Epithelial cell of esophagus (primary cell): ENCODE results near the gene HBA1.
A peak's percentile ranks its signal among the peaks of the same experiment; 100 is the strongest.

ENCODE experiments used
- DNase-seq: peaks from one replicate; pipeline ENCODE4 v3.0.0; 2010; ENCODE audit warnings: low read depth
- H3K4me3 ChIP-seq: 2 replicates; pipeline ENCODE4 v1.5.1; 2011; ENCODE audit warnings: mild to moderate bottlenecking, low read length, control low read depth
- TF ChIP-seq, protein P1 (sequence below): IDR thresholded peaks from 2 replicates; pipeline ENCODE4 v1.5.1; 2011; ENCODE audit warnings: low read depth, mild to moderate bottlenecking, low read length, control low read depth, inconsistent platforms; ENCODE audit not compliant: insufficient read depth; ENCODE audit errors: missing control alignments

HBA1 gene

DNA sequence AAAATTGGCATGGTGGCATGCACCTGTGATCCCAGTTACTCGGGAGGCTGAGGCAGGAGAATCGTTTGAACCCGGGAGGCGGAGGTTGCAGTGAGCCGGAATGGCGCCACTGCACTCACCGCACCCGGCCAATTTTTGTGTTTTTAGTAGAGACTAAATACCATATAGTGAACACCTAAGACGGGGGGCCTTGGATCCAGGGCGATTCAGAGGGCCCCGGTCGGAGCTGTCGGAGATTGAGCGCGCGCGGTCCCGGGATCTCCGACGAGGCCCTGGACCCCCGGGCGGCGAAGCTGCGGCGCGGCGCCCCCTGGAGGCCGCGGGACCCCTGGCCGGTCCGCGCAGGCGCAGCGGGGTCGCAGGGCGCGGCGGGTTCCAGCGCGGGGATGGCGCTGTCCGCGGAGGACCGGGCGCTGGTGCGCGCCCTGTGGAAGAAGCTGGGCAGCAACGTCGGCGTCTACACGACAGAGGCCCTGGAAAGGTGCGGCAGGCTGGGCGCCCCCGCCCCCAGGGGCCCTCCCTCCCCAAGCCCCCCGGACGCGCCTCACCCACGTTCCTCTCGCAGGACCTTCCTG lies 3.7 kb downstream of the HBA1 start, which contains the start of gene HBQ1:
Gene HBQ1, plus strand, starts transcription at position 359 of the 575 bp plus-strand sequence. Its CDS starts 28 bp downstream, at position 387.
- TF ChIP-seq, protein P1, sequence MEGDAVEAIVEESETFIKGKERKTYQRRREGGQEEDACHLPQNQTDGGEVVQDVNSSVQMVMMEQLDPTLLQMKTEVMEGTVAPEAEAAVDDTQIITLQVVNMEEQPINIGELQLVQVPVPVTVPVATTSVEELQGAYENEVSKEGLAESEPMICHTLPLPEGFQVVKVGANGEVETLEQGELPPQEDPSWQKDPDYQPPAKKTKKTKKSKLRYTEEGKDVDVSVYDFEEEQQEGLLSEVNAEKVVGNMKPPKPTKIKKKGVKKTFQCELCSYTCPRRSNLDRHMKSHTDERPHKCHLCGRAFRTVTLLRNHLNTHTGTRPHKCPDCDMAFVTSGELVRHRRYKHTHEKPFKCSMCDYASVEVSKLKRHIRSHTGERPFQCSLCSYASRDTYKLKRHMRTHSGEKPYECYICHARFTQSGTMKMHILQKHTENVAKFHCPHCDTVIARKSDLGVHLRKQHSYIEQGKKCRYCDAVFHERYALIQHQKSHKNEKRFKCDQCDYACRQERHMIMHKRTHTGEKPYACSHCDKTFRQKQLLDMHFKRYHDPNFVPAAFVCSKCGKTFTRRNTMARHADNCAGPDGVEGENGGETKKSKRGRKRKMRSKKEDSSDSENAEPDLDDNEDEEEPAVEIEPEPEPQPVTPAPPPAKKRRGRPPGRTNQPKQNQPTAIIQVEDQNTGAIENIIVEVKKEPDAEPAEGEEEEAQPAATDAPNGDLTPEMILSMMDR, result no peak
- peak; percentile 33 for DNase-seq
- peak within 1 kb of the TSS; percentile 35 for H3K4me3 ChIP-seq

DNA sequence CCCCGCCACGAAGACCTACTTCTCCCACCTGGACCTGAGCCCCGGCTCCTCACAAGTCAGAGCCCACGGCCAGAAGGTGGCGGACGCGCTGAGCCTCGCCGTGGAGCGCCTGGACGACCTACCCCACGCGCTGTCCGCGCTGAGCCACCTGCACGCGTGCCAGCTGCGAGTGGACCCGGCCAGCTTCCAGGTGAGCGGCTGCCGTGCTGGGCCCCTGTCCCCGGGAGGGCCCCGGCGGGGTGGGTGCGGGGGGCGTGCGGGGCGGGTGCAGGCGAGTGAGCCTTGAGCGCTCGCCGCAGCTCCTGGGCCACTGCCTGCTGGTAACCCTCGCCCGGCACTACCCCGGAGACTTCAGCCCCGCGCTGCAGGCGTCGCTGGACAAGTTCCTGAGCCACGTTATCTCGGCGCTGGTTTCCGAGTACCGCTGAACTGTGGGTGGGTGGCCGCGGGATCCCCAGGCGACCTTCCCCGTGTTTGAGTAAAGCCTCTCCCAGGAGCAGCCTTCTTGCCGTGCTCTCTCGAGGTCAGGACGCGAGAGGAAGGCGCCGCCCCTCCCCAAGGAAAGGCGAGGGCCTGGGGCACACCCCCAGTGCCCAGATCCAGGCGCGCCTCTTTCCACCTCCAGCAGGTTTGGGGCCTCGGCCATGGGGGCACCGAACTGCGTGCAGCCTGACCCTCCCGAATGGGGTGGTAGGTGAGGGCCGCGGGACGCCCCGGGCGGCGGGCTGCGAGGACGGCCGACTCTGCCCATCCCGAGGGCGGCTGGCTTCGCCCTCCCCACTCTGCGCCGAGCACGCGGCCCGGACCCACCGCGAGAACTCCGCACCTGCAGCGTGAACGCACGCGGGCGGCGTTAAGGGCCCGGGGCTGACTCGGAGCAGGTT lies 4.4 kb downstream of the HBA1 start:
- DNase-seq, result peak; percentile 73
- H3K4me3 ChIP-seq, result peak overlapping the region; percentile 35
- TF ChIP-seq, protein P1, result no peak

DNA sequence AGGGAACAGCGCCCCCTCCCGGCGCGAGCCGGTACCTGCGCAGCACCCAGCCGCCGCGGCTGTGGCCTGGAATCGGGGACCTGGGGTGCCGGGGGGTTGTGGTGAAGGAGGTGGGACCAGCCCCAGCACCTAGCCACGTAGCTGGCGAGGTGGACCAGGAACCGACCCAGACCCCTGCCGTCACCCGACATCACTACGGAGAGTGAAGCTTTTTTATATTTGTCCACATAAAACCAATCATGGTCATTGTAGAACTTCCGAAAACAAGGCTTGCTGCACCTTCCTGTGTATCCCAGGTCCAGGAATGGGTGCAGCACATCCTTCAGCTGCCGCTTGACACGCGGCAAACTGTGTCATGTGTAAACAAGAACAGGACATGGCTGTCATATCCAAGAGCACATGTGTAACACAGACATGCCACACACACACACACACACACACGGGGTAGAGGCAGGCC lies 5.1 kb downstream of the HBA1 start:
- TF ChIP-seq, protein P1, result peak; percentile 72
- no peak overlapping the region for H3K4me3 ChIP-seq
- peak; percentile 20 for DNase-seq

DNA sequence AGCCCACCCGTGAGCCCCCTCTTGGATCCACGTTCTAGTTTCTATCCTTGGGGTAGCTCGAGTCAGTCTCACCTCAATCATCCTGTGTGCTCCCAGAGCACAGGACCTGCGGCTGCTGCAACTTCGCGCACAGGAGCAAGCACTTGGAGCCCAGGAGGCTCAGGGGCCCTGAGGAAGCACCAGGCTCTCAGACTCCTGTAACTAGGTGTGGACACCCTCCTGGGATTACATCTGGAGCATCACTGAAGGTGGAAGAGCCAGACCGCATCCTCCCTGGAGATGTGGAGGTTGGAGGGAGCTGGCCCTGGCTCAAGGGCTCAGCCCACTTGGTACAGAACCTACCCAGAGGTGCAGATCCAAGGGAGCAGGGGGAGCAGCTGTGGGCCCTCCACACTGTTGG lies 6.5 kb downstream of the HBA1 start:
- no peak overlapping the region for H3K4me3 ChIP-seq
- TF ChIP-seq, protein P1, result no peak

DNA sequence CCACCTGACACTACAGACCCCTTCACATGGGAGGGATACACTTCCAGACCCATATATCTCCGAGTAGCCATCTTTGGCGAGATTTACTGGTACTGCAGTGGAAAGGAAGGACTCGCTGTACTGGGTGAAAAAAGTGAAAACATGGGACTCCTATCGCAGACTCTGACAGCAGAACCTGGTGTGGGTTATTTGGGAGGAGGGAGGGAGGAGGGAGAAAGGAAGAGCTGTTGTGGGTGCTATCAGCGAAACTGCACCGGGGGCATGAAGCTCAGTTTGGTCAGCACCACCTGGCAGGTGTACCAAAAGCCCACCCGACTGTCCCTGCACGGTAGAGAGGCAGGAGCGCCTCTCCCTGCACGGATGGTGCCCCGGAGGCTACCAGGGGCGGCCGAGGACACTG lies 8.7 kb downstream of the HBA1 start:
- TF ChIP-seq, protein P1, result no peak

More for the DNA sequence above, 6.5 kb downstream of the HBA1 start:
- DNase-seq, result no peak

DNA sequence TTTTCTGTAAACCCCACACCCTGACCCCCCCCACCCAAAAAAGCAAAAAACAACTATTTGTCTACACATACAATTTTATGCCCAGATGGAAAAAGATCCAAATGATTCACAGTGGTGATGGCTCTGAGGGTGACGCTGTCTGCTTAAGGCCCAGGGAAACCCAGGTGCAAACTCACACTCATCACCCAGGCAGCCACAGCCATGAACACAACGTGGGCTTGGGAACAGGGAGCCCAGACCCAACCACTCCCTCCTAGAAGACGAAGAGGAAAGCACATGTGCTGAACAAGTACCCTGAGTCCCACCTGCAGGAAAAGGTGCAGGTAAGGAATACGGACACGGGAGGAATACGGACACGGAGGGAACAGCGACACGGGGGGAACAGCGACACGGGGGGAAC lies 9.2 kb downstream of the HBA1 start:
- no peak overlapping the region for H3K4me3 ChIP-seq
- TF ChIP-seq, protein P1, result no peak
- DNase-seq, result no peak

More for the DNA sequence above, 8.7 kb downstream of the HBA1 start:
- DNase-seq, result no peak
- no peak overlapping the region for H3K4me3 ChIP-seq
